DOHH2 (cell line): Measurements from ENCODE around the gene SLC1A5.
"Not testable (repeated sequence)": the region's sequence is repeated elsewhere in the genome, so short reads cannot be mapped to it uniquely, and the experiment has no call there.

Source experiments
- H3F3A ChIP-seq: fragments of 200-600 bp; sonication (generic), shearing (Covaris generic); 2 replicates; pipeline ENCODE4 v1.6.0; 2016; ENCODE audit warnings: antibody characterized with exemption, mild to moderate bottlenecking; ENCODE audit not compliant: control insufficient read depth, insufficient read depth
- H3K27ac ChIP-seq: fragments of 200-600 bp; sonication (generic); 2 replicates; pipeline ENCODE4 v1.5.1; 2014; ENCODE audit warnings: low read depth, mild to moderate bottlenecking, low read length, moderate library complexity
- H3K27me3 ChIP-seq: fragments of 200-600 bp; sonication (generic); 2 replicates; pipeline ENCODE4 v1.6.1; 2014; ENCODE audit warnings: mild to moderate bottlenecking, low read length, mixed read lengths; ENCODE audit not compliant: control insufficient read depth
- H3K36me3 ChIP-seq: fragments of 200-600 bp; sonication (generic); 2 replicates; pipeline ENCODE4 v1.6.1; 2014; ENCODE audit warnings: mild to moderate bottlenecking, low read length, moderate library complexity, mixed read lengths; ENCODE audit not compliant: control insufficient read depth
- H3K4me1 ChIP-seq: fragments of 200-600 bp; sonication (generic); 2 replicates; pipeline ENCODE4 v1.6.1; 2014; ENCODE audit warnings: mild to moderate bottlenecking, low read length, mixed read lengths; ENCODE audit not compliant: control insufficient read depth
- H3K4me2 ChIP-seq: fragments of 200-600 bp; sonication (generic); 2 replicates; pipeline ENCODE4 v1.6.0; 2014; ENCODE audit warnings: mild to moderate bottlenecking, low read length, moderate library complexity
- H3K4me3 ChIP-seq: fragments of 200-600 bp; sonication (generic); 2 replicates; pipeline ENCODE4 v1.5.1; 2014; ENCODE audit warnings: mild to moderate bottlenecking, low read length, mixed read lengths
- H3K79me2 ChIP-seq: fragments of 200-600 bp; sonication (generic); 2 replicates; pipeline ENCODE4 v1.6.1; 2014; ENCODE audit warnings: mild to moderate bottlenecking, low read length, mixed read lengths; ENCODE audit not compliant: control insufficient read depth
- H3K9me2 ChIP-seq: fragments of 200-600 bp; sonication (generic); replicated peaks from 2 replicates; pipeline ENCODE4 v1.6.1; 2014; ENCODE audit warnings: mild to moderate bottlenecking, low read length, mixed read lengths; ENCODE audit not compliant: control insufficient read depth
- H3K9me3 ChIP-seq: fragments of 200-600 bp; sonication (generic); 2 replicates; pipeline ENCODE4 v1.6.1; 2014; ENCODE audit warnings: antibody characterized with exemption, low read length, mixed read lengths; ENCODE audit not compliant: control insufficient read depth, insufficient read depth
- H4K20me1 ChIP-seq: fragments of 200-600 bp; sonication (generic); 2 replicates; pipeline ENCODE4 v1.6.0; 2014; ENCODE audit warnings: low read depth, mild to moderate bottlenecking, antibody characterized with exemption, low read length, moderate library complexity; ENCODE audit not compliant: control insufficient read depth, insufficient read depth
- CTCF ChIP-seq: fragments of 200-600 bp; sonication (generic); IDR thresholded peaks from one replicate; pipeline ENCODE4 v1.5.1; 2014; ENCODE audit warnings: antibody characterized with exemption, mild to moderate bottlenecking, low read depth, low read length; ENCODE audit not compliant: poor library complexity, severe bottlenecking
- EZH2phosphoT487 ChIP-seq: fragments of 200-600 bp; sonication (generic); IDR thresholded peaks from 2 replicates; pipeline ENCODE4 v1.6.1; 2017; ENCODE audit warnings: borderline replicate concordance, mild to moderate bottlenecking, antibody characterized with exemption, low read length, moderate library complexity, mixed read lengths

SLC1A5 gene

DNA sequence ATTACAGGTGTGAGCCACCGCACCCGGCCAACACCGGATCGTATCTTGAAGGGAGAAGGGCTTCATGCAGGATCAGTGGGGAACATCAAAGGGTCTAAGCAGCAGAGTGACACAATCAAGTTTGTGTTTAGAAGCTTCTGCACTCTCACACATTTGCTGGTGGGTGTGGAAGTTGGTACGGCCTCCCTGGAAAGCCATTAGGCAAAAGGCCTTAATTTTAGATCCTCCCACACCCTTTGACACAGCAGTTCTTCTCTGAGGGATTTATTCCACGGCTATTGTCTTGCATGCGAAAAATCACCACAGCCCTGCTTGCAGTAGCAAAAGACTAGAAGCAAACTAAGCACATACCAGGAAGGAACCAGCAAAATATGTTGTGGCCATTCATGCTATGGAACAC is 18.3 kb upstream of the SLC1A5 start:
- Histone ChIP-seq H3K79me2 (no peaks in the 10 kb centered on the region), H3K27ac (no peak overlapping the region), H3K36me3 (no peaks in the 10 kb centered on the region), H3K27me3 (no peaks in the 10 kb centered on the region), H3K4me2 (no peak overlapping the region), H3K4me3 (no peak overlapping the region), H4K20me1 (no peaks in the 10 kb centered on the region), H3F3A (no peaks in the 10 kb centered on the region), H3K9me2 (no peaks in the 10 kb centered on the region), H3K9me3 (no peaks in the 10 kb centered on the region), H3K4me1 (no peaks in the 10 kb centered on the region)
- TF ChIP-seq CTCF (no peak), EZH2phosphoT487 (no peak)

GRCh38 chr19:46804432-46804831 is 16.0 kb upstream of the SLC1A5 start:
- not testable (repeated sequence) for H3K27me3 ChIP-seq, H3K9me3 ChIP-seq, H3K9me2 ChIP-seq, H3K4me2 ChIP-seq, H3K79me2 ChIP-seq, H4K20me1 ChIP-seq, H3K27ac ChIP-seq, H3K4me3 ChIP-seq, H3K4me1 ChIP-seq, H3F3A ChIP-seq, H3K36me3 ChIP-seq

- H3K4me2 ChIP-seq, result no peak overlapping the region
- no peaks in the 10 kb centered on the region for H3K27me3 ChIP-seq
- H3K9me3 ChIP-seq, result no peaks in the 10 kb centered on the region
- no peaks in the 10 kb centered on the region for H3K9me2 ChIP-seq
- TF ChIP-seq EZH2phosphoT487 (no peak), CTCF (no peak)
- H3K27ac ChIP-seq, result no peak overlapping the region
- H3K4me3 ChIP-seq, result no peak overlapping the region
- no peaks in the 10 kb centered on the region for H4K20me1 ChIP-seq
- no peaks in the 10 kb centered on the region for H3F3A ChIP-seq
- H3K4me1 ChIP-seq, result no peaks in the 10 kb centered on the region
- H3K79me2 ChIP-seq, result no peaks in the 10 kb centered on the region
- no peaks in the 10 kb centered on the region for H3K36me3 ChIP-seq
Observed at GRCh38 chr19:46803555-46803954, 15.2 kb upstream of the SLC1A5 start.

GRCh38 chr19:46802152-46802551 is 13.8 kb upstream of the SLC1A5 start:
- Histone ChIP-seq H3K4me1 (no peaks in the 10 kb centered on the region), H3K4me3 (no peak overlapping the region)
- TF ChIP-seq CTCF, result no peak
- no peak for TF ChIP-seq EZH2phosphoT487

More at GRCh38 chr19:46802152-46802551, 13.8 kb upstream of the SLC1A5 start:
- no peaks in the 10 kb centered on the region for H3F3A ChIP-seq
- no peaks in the 10 kb centered on the region for H3K9me2 ChIP-seq
- H3K4me2 ChIP-seq, result no peak overlapping the region
- H3K27me3 ChIP-seq, result no peaks in the 10 kb centered on the region
- no peaks in the 10 kb centered on the region for H3K79me2 ChIP-seq
- H4K20me1 ChIP-seq, result no peaks in the 10 kb centered on the region
- no peak overlapping the region for H3K27ac ChIP-seq
- no peaks in the 10 kb centered on the region for H3K36me3 ChIP-seq
- no peaks in the 10 kb centered on the region for H3K9me3 ChIP-seq
